ENCODE results near the gene SELENOO.

Gene SELENOO

GRCh38 chr22:50242406-50242949, 41.7 kb downstream of the SELENOO start:
- peak overlapping the region; percentile 42 to 98 for H3K4me3 ChIP-seq (ENCODE audit: low read depth in 1 of 2, low read length in 2 of 2)
- peaks cover 8 to 30% of the 10 kb centered on the region in 2 donors for H3K36me3 ChIP-seq (ENCODE audit: control insufficient read depth in 1 of 2, insufficient read depth in 2 of 2, low read length in 2 of 2)
- no peak overlapping the region for H3K27ac ChIP-seq (ENCODE audit: low read length)
- no peaks in the 10 kb centered on the region for H3K27me3 ChIP-seq (ENCODE audit: low read depth, low read length)
- H3K4me1 ChIP-seq (ENCODE audit: control insufficient read depth in 1 of 2, insufficient read depth in 2 of 2, low read length in 2 of 2) = peaks cover 8 to 42% of the 10 kb centered on the region in 2 donors
- no peaks in the 10 kb centered on the region for H3K9me3 ChIP-seq (ENCODE audit: control insufficient read depth in 1 of 2, low read length in 2 of 2)

GRCh38 chr22:50243685-50244419, 43.0 kb downstream of the SELENOO start:
- no peaks in the 10 kb centered on the region for H3K9me3 ChIP-seq (ENCODE audit: control insufficient read depth in 1 of 2, low read length in 2 of 2)
- H3K4me3 ChIP-seq (ENCODE audit: low read depth in 1 of 2, low read length in 2 of 2) = peak overlapping the region; percentile 88 to 98
- H3K27ac ChIP-seq (ENCODE audit: low read length) = peak overlapping the region; percentile 89
- H3K4me1 ChIP-seq (ENCODE audit: control insufficient read depth in 1 of 2, insufficient read depth in 2 of 2, low read length in 2 of 2) = peaks cover 8 to 40% of the 10 kb centered on the region in 2 donors
- H3K36me3 ChIP-seq (ENCODE audit: control insufficient read depth in 1 of 2, insufficient read depth in 2 of 2, low read length in 2 of 2) = peaks cover 8 to 32% of the 10 kb centered on the region in 2 donors
- H3K27me3 ChIP-seq (ENCODE audit: low read depth, low read length) = no peaks in the 10 kb centered on the region

GRCh38 chr22:50244420-50245213, 43.8 kb downstream of the SELENOO start, which contains the start of gene TUBGCP6:
Gene TUBGCP6, minus strand, starts transcription at chr22:50245023. Its CDS starts 564 bp downstream, at chr22:50244459.
- Histone ChIP-seq H3K36me3 (ENCODE audit: control insufficient read depth in 1 of 2, insufficient read depth in 2 of 2, low read length in 2 of 2) (peaks cover 8 to 27% of the 10 kb centered on the region in 2 donors), H3K27me3 (ENCODE audit: low read depth, low read length) (no peaks in the 10 kb centered on the region), H3K4me1 (ENCODE audit: control insufficient read depth in 1 of 2, insufficient read depth in 2 of 2, low read length in 2 of 2) (peaks cover 8 to 43% of the 10 kb centered on the region in 2 donors), H3K27ac (ENCODE audit: low read length) (peak within 1 kb of the TSS; percentile 89), H3K9me3 (ENCODE audit: control insufficient read depth in 1 of 2, low read length in 2 of 2) (no peaks in the 10 kb centered on the region), H3K4me3 (ENCODE audit: low read depth in 1 of 2, low read length in 2 of 2) (peak within 1 kb of the TSS; percentile 88 to 98)

- Histone ChIP-seq H3K27me3 (ENCODE audit: low read depth, low read length) (no peaks in the 10 kb centered on the region), H3K9me3 (ENCODE audit: control insufficient read depth in 1 of 2, low read length in 2 of 2) (no peaks in the 10 kb centered on the region), H3K4me3 (ENCODE audit: low read depth in 1 of 2, low read length in 2 of 2) (peak overlapping the region; percentile 88 to 98), H3K4me1 (ENCODE audit: control insufficient read depth in 1 of 2, insufficient read depth in 2 of 2, low read length in 2 of 2) (peaks cover 8 to 51% of the 10 kb centered on the region in 2 donors), H3K27ac (ENCODE audit: low read length) (peak overlapping the region; percentile 89), H3K36me3 (ENCODE audit: control insufficient read depth in 1 of 2, insufficient read depth in 2 of 2, low read length in 2 of 2) (peaks cover 8 to 19% of the 10 kb centered on the region in 2 donors)
These were observed 44.6 kb downstream of the SELENOO start for GRCh38 chr22:50245214-50246072.

- Histone ChIP-seq H3K4me1 (ENCODE audit: control insufficient read depth in 1 of 2, insufficient read depth in 2 of 2, low read length in 2 of 2) (peaks cover 8 to 51% of the 10 kb centered on the region in 2 donors), H3K27me3 (ENCODE audit: low read depth, low read length) (no peaks in the 10 kb centered on the region), H3K4me3 (ENCODE audit: low read depth in 1 of 2, low read length in 2 of 2) (peak overlapping the region in 1 of 2 donors; percentile 98), H3K36me3 (ENCODE audit: control insufficient read depth in 1 of 2, insufficient read depth in 2 of 2, low read length in 2 of 2) (peaks cover 8 to 19% of the 10 kb centered on the region in 2 donors), H3K27ac (ENCODE audit: low read length) (peak overlapping the region; percentile 63), H3K9me3 (ENCODE audit: control insufficient read depth in 1 of 2, low read length in 2 of 2) (no peaks in the 10 kb centered on the region)
These were observed 45.7 kb downstream of the SELENOO start for GRCh38 chr22:50246242-50247175.

- Histone ChIP-seq H3K4me1 (ENCODE audit: control insufficient read depth in 1 of 2, insufficient read depth in 2 of 2, low read length in 2 of 2) (peaks cover 4 to 44% of the 10 kb centered on the region in 2 donors), H3K4me3 (ENCODE audit: low read depth in 1 of 2, low read length in 2 of 2) (no peak overlapping the region), H3K36me3 (ENCODE audit: control insufficient read depth in 1 of 2, insufficient read depth in 2 of 2, low read length in 2 of 2) (peaks cover 8 to 19% of the 10 kb centered on the region in 2 donors), H3K9me3 (ENCODE audit: control insufficient read depth in 1 of 2, low read length in 2 of 2) (no peaks in the 10 kb centered on the region), H3K27me3 (ENCODE audit: low read depth, low read length) (no peaks in the 10 kb centered on the region), H3K27ac (ENCODE audit: low read length) (no peak overlapping the region)
These were observed 46.9 kb downstream of the SELENOO start for GRCh38 chr22:50247748-50248147.

- no peak overlapping the region for H3K27ac ChIP-seq (ENCODE audit: low read length)
- no peak overlapping the region for H3K4me3 ChIP-seq (ENCODE audit: low read depth in 1 of 2, low read length in 2 of 2)
- H3K4me1 ChIP-seq (ENCODE audit: control insufficient read depth in 1 of 2, insufficient read depth in 2 of 2, low read length in 2 of 2) = peaks cover 4 to 37% of the 10 kb centered on the region in 2 donors
- peaks cover 8 to 19% of the 10 kb centered on the region in 2 donors for H3K36me3 ChIP-seq (ENCODE audit: control insufficient read depth in 1 of 2, insufficient read depth in 2 of 2, low read length in 2 of 2)
- no peaks in the 10 kb centered on the region for H3K27me3 ChIP-seq (ENCODE audit: low read depth, low read length)
- H3K9me3 ChIP-seq (ENCODE audit: control insufficient read depth in 1 of 2, low read length in 2 of 2) = no peaks in the 10 kb centered on the region
These were observed 47.6 kb downstream of the SELENOO start for GRCh38 chr22:50248196-50249081.

- H3K27ac ChIP-seq (ENCODE audit: low read length) = no peak overlapping the region
- H3K9me3 ChIP-seq (ENCODE audit: control insufficient read depth in 1 of 2, low read length in 2 of 2) = no peaks in the 10 kb centered on the region
- peaks cover 0 to 30% of the 10 kb centered on the region in 2 donors for H3K4me1 ChIP-seq (ENCODE audit: control insufficient read depth in 1 of 2, insufficient read depth in 2 of 2, low read length in 2 of 2)
- peak overlapping the region; percentile 56 to 85 for H3K4me3 ChIP-seq (ENCODE audit: low read depth in 1 of 2, low read length in 2 of 2)
- H3K27me3 ChIP-seq (ENCODE audit: low read depth, low read length) = no peaks in the 10 kb centered on the region
- peaks cover 8 to 18% of the 10 kb centered on the region in 2 donors for H3K36me3 ChIP-seq (ENCODE audit: control insufficient read depth in 1 of 2, insufficient read depth in 2 of 2, low read length in 2 of 2)
These were observed 48.8 kb downstream of the SELENOO start for GRCh38 chr22:50249341-50250248.

GRCh38 chr22:50250249-50250554, 49.4 kb downstream of the SELENOO start:
- Histone ChIP-seq H3K4me1 (ENCODE audit: control insufficient read depth in 1 of 2, insufficient read depth in 2 of 2, low read length in 2 of 2) (peaks cover 0 to 30% of the 10 kb centered on the region in 2 donors), H3K36me3 (ENCODE audit: control insufficient read depth in 1 of 2, insufficient read depth in 2 of 2, low read length in 2 of 2) (peaks cover 8 to 16% of the 10 kb centered on the region in 2 donors), H3K27me3 (ENCODE audit: low read depth, low read length) (no peaks in the 10 kb centered on the region), H3K27ac (ENCODE audit: low read length) (no peak overlapping the region), H3K4me3 (ENCODE audit: low read depth in 1 of 2, low read length in 2 of 2) (peak overlapping the region; percentile 56 to 85), H3K9me3 (ENCODE audit: control insufficient read depth in 1 of 2, low read length in 2 of 2) (no peaks in the 10 kb centered on the region)
